ENCODE measurements around the gene PRKN.

Gene PRKN

DNA sequence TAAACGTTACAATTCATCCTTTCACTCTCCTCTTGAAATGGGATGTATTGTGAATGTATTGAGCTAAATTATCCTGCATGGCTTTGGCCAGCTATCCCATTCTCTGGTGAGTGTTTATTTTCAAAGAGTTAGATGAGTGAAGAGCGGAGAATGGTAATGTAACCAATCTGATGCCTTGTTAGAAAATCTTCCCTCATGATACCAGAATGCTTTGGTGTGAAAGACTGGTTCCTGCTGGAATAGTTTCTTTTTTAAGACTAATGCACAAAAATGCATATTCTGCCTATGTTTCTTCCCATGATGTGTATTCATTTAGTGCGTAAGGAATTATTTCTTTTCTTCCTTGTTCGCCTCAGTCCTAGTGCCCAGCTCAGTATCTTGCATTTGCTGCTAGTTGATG is 506.7 kb downstream of the PRKN start:
- no peak for DNase-seq

DNA sequence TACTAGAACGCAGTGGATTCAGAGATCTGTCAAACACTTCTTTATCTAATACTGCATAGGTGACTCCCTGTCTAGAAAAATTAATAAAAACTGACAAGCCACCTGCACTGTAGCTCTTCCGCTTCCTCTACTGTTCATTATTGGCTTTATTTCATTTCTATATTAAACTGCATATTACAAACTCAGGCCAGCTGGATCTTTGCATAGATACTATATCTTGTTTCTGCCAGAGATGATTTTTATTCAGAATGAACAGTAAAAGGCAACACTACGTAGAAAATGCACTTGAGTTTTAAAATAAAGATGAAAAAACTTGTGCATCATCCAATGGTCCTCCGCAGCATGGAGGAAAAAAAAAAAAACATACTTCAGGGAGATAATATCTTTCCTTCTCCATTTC is 508.3 kb downstream of the PRKN start:
- DNase-seq = no peak

DNA sequence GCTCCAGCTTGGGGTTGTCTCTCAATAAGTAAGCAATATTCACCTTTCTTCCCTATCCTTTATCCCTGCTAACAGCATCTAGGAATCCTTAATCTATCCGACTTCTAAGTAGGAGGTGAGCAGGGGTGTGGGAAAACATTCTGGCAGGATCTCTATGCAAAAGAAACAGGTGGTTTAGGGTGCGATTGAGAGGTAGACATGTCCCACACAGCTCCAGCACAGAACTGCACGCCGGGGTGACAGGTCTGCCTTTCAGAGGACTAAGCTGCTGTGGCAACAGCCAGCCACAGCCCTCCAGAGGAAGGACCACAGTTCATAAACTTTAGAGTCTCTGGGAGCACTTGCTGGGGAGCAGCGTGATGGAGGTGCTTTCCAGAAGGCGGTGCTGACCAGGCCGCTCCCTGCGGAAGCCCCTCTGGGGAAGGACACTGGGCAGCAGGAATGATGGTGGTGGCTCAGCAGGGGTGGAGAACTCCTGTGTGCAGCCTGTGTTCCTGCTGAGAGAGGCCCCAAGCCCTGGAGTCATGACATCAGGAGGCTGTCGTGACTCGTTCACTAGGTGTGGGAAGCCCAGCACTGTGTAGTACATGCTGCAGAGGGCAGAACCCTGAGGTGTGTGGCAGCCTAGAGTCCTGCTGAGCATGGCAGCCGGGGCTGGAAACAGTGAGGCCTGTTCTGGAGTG is 509.6 kb downstream of the PRKN start:
- DNase-seq = no peak

DNA sequence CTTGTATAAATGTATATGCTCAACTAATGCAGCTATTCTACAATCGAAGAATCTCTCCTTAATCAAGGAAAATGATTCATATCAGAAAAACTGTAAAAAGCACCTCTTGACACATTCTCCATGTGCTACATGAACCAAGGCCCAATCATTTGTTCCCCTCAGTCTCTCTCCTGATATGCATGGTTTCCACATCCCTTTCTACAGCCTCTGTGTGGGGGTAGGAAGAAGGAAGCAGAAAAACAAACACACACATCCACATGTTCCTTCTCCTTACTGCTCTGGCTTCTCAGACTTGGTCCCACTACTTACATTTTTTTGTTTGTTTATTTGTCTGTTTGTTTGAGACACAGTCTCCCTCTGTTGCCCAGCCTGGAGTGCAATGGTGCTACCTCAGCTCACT is 510.5 kb downstream of the PRKN start:
- DNase-seq = no peak

DNA sequence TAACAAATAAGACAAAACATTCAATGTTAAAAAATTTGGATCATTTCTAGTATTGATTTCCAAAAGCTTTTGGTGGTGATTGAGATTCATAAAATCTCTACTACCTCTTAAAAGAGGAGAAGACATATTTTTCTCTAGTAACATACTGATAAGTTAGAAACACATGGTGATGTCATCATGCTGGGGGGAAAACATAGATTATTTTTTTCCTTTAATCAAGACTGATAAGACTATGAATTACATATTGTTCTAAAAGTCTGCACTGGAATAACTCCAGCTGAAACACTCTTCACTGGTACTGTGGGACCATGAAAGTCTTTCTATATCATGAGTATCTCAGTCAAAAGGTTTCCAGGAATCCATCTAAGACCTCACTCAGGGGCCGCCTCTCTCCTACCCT is 515.8 kb downstream of the PRKN start:
- no peak for DNase-seq

GRCh38 chr6:162211022-162211421 is 516.5 kb downstream of the PRKN start:
- DNase-seq = no peak

GRCh38 chr6:162203287-162203686 is 524.3 kb downstream of the PRKN start:
- DNase-seq = no peak

DNA sequence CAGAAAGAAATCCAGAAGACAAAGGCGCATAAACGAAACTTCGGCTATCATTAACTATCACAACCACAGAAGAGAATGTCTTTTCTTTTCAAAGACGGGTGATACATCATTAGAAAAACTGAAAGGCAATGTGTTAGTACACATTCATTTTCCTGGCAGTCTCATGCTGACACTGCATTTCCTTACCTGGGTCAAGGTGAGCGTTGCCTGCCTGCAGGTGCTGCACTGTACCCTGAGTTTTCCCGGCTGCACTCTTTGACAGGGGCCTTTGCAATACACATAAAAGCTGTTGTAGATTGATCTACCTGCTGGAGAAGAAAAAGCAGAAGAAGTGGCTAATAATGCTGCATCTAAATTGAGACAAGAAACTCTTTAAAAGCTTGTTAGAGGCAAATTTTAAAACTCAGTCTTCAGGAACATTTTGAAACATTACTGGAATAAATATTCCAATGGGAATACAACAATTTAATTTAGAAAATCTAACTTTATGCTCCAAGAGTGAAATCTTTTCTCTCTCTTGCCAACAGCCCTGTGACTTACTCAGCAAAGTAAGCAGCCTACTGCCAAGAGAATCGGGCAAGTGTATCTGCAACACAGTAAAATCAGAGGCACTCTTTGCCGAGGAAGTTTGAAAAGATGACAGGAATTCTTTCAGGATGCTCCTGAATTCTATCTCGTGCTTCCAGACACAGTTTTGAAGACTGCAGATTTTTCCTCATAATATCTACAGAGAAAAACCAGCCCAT is 526.4 kb downstream of the PRKN start:
- no peak for DNase-seq

DNA sequence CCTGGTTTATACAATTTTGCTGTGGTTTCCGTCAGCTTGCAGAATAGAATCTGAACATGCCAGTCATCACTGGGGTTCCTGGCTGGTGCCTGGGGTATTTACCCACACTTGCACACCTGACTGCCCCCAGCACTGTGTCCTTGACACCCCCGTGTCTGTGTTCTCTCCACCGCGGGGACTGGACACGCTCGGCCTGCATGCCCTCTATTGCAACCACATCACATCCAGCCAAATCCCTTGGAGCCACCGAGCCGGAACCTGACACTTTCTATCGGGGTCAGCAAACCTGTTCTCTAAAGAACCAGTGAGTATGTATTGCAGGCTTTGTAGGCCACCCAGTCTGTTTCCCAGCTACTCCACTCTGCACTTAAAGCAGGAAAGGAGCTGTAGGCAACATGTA is 527.5 kb downstream of the PRKN start:
- no peak for DNase-seq

DNA sequence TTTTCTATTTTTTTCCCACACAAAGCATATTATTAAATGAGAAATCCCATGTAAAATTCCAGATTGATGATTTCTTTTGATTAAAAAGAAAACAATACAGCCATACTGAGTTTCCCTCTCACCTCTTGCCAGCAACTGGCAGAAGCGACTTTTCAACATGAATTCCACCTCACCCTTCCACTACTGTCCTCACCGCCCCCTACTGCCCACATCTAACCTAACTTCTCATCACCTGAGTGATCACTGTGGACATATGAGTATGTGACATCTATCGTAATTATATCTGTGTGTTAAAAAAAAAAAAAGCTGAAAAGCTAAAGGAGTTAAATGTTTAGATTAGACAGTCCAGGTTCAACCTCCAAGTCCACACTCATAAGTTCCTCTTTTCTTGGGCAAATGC is 528.6 kb downstream of the PRKN start:
- DNase-seq = no peak

DNA sequence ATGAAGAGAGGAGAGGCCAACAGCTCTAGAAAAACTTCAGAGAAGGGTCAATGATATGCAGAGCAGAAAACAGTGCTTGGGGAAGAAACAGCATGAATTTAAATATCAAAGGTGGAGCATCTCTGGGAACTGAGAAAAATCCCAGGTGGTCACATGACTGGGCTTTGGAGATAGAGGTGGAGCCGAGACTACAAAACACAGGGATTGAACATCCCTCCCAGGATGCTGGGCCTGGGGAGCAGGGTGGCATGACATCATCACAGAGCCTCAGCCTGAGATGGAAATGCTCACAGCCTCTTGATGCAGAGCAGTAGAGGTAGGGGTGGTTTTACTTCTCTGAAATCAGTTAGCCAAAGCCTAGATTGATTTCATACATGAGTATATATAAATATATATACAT is 529.5 kb downstream of the PRKN start:
- DNase-seq = no peak

- DNase-seq = no peak
Observed at GRCh38 chr6:162195441-162195840, 532.1 kb downstream of the PRKN start.

GRCh38 chr6:162190981-162191380 is 536.6 kb downstream of the PRKN start:
- no peak for DNase-seq

- DNase-seq = no peak
Observed at GRCh38 chr6:162187168-162187935, 540.2 kb downstream of the PRKN start.

GRCh38 chr6:162184465-162184864 is 543.1 kb downstream of the PRKN start:
- no peak for DNase-seq

DNA sequence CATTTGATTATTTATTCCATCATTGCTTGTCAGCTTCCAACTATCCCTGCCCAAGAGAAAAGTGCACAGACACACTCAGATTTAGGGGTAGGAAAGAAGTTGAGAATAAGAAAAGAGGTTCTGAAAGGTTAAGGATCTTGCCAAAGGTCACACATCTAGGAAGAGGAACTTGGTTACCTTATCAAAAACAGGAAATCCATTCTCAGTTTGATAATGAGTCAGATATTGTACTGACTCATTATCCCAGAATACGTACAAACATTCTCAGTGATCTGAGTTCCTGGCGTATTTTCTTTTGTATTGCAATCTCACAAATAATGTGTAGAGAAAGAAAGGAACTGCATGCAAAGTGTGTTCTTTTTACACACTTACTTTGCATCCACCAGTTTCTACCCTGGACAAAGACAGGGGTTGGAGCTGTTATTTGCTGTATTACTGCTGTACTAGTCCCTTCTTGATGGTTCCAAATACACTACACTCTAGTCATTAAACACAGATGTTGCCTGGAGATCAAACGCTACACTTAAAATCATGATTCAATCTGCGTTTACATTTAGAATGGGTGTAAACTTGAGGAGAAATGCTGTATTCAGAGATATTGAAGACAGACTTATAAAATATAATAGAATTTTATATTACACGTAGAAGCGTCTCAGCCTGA is 545.7 kb downstream of the PRKN start:
- DNase-seq = no peak

DNA sequence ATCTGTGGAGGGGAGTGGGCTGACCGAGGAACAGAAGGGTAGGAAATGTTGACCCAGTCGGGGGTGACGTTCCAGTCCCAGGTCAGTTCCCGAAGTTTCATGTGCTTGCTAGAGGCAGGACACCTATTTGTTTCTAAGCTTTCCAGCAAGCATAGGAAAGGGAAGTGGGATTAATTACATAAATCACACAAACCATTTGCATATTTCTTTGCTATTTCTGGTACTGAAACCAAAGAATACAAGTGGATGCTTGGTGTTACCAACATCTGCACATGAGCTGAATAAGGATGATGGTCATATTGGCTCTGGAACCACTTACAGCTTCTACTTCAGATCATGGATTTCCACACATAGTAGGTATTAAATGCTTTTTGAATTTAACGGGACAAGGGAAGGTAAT is 546.5 kb downstream of the PRKN start:
- no peak for DNase-seq

GRCh38 chr6:162179196-162179951 is 548.2 kb downstream of the PRKN start:
- DNase-seq = no peak

DNA sequence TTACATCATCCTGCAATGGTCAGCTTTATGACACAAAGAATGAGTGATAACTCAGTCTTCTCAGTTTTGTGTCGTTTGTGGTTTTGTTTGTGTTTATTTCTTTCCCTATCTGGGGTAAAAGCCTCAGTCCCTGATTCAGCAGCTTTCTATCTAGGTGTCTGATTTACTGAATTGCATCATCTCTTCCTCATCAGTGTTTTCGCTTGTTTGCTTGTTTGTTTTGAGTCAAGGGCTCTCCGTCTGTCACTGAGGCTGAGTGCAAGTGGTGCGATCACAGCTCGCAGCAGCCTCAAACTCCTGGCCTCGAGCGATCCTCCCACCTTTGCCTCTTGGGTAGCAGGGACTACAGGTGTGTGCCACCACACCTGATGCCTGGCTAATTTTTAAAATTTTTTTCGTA is 548.9 kb downstream of the PRKN start:
- DNase-seq = no peak

- no peak for DNase-seq
Observed at GRCh38 chr6:162178266-162178665, 549.3 kb downstream of the PRKN start.

DNA sequence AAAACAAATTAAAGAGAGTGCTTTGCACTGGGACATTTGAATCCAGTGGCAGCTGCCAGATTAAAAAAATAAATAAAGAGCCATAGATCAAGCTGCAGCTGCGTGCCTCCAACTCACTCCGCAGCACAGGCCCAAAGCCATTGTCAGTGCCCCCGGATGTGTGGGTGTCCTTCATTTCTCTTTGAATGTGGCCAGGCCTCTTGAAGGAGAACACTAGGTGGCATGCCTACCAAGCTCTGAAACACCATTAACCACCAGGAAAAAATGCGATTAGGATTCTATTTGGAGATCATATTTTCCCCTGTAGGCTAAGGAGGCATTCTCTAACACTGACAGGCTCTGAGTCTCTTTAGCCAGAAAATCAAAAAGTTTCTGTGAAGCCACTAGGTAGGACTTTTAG is 549.8 kb downstream of the PRKN start:
- no peak for DNase-seq

- no peak for DNase-seq
Observed at GRCh38 chr6:162173466-162173865, 554.1 kb downstream of the PRKN start.

DNA sequence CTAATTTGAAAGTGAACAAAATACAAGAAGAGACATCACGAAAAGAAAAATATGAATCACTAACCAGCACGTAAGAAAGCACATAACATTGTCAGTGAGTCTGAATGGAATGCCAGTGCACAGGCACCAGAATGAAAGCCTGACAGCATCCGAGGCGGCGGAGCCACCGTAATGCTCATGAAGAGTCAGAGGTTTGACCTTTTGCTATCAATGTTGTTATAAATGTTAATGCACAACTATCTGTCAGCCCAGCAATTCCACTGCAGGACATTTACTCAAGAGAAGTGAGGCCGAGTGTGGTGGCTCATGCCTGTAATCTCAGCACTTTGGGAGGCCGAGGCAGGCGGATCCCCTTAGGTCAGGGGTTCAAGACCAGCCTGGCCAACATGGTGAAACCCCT is 562.1 kb downstream of the PRKN start:
- DNase-seq = no peak
